Bronchial epithelial cell (primary cell): ENCODE measurements around the gene DDT. TPM values are rescaled to one million over a fixed set of nuclear protein-coding genes. Genes with fewer than 3 reads are reported as not detected.

Experiments used
- DNase-seq: peaks from one replicate; pipeline ENCODE4 v3.0.0-alpha.2; 2010; ENCODE audit warnings: low read depth
- FAIRE-seq: peaks from 2 replicates; lab custom pipeline; 2011; peaks lifted over from hg19 to GRCh38; lab: Jason Lieb, UNC
- H3K27me3 ChIP-seq: 2 replicates; pipeline ENCODE4 v1.5.1; 2011; ENCODE audit warnings: low read length; ENCODE audit not compliant: control insufficient read depth, insufficient read depth
- H3K36me3 ChIP-seq: 2 replicates; pipeline ENCODE4 v1.5.1; 2011; ENCODE audit warnings: low read length; ENCODE audit not compliant: control insufficient read depth, insufficient read depth
- H3K4me3 ChIP-seq: 2 replicates; pipeline ENCODE4 v1.5.1; 2011; ENCODE audit warnings: mild to moderate bottlenecking, low read depth, low read length, control low read depth
- total RNA-seq: library from RNA; depleted of rRNA; stranded (reverse); fragments of >200 nt; gene quantifications from 2 replicates; pipeline ENCODE4 v1.2.1, GENCODE V29; 2014
- TF ChIP-seq, protein P1 (sequence below): IDR thresholded peaks from 2 replicates; pipeline ENCODE4 v1.5.1; 2011; ENCODE audit warnings: mild to moderate bottlenecking, moderate library complexity, low read length, control low read depth, inconsistent platforms; ENCODE audit not compliant: insufficient read depth, severe bottlenecking

DDT gene
- total RNA-seq, 1 donor from 2014 or later, result 41.1 TPM

- TF ChIP-seq, protein P1, sequence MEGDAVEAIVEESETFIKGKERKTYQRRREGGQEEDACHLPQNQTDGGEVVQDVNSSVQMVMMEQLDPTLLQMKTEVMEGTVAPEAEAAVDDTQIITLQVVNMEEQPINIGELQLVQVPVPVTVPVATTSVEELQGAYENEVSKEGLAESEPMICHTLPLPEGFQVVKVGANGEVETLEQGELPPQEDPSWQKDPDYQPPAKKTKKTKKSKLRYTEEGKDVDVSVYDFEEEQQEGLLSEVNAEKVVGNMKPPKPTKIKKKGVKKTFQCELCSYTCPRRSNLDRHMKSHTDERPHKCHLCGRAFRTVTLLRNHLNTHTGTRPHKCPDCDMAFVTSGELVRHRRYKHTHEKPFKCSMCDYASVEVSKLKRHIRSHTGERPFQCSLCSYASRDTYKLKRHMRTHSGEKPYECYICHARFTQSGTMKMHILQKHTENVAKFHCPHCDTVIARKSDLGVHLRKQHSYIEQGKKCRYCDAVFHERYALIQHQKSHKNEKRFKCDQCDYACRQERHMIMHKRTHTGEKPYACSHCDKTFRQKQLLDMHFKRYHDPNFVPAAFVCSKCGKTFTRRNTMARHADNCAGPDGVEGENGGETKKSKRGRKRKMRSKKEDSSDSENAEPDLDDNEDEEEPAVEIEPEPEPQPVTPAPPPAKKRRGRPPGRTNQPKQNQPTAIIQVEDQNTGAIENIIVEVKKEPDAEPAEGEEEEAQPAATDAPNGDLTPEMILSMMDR, result no peak
- H3K27me3 ChIP-seq, result no peaks in the 10 kb centered on the region
- no peaks in the 10 kb centered on the region for H3K36me3 ChIP-seq
- DNase-seq (no peak), FAIRE-seq (no peak)
- H3K4me3 ChIP-seq, result no peak overlapping the region
Measured at GRCh38 chr22:24009227-24010017, 35.2 kb upstream of the DDT start.

GRCh38 chr22:24008381-24009226 lies 34.4 kb upstream of the DDT start:
- no peak for FAIRE-seq
- Histone ChIP-seq H3K4me3 (no peak overlapping the region), H3K27me3 (peaks cover 2% of the 10 kb centered on the region), H3K36me3 (no peaks in the 10 kb centered on the region)
- TF ChIP-seq, protein P1, result no peak
- DNase-seq, result no peak

GRCh38 chr22:24008022-24008283 lies 33.7 kb upstream of the DDT start:
- DNase-seq, result no peak
- TF ChIP-seq, protein P1, result no peak
- Histone ChIP-seq H3K36me3 (no peaks in the 10 kb centered on the region), H3K27me3 (peaks cover 2% of the 10 kb centered on the region), H3K4me3 (no peak overlapping the region)
- no peak for FAIRE-seq

DNA sequence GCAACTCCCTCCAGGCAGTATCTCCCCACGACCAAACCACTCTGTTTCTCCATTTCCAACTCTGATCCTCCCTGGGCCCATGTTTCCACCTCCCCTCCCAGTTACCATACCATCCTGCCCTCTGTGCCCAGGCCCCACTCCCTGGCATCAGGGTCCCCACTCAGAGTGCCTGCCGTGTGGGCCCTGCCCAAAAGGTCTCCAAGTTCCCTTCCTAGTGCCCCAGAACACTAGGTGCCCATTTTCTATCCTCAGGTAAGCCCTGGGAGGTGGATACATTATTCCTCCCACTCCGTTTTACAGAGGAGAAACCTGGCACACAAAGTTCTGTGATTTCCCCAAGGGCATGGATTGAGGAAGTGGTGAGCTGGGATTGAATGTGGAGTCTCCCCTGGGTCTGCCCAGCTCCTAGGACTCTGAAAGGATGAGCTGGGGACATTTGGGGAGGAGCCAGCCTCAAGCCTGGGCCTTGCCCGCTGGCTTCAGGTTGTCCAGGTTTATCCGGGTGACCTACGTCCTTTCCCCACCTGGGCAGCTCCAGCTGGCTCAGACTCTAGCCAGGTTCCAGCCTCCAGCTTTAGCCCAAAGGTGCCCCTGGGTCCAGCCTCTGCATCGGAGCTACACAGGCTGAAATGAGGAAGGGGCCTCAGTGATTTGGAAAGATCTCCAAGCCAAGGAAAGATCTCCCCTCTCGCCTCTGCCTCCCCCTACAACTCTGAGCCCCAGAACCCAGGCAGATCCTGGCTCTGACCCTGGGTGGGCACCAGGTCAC lies 33.2 kb upstream of the DDT start:
- FAIRE-seq (peak; percentile 32), DNase-seq (no peak)

DNA sequence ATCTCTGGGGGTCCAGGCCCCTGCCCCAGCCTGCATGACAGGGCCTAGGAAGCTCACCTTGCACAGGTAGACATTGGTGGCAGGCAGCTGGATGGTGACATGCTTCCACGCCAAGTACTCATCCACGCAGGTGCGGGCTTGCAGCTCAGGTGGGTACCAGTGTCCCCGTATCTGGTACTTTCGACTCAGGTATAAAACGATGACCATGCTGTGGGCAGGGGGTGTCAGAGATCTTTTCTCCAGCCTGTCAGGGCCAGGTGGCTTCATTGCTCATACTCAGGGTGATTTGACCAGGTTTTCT lies 32.6 kb upstream of the DDT start:
- Histone ChIP-seq H3K36me3 (no peaks in the 10 kb centered on the region), H3K27me3 (peaks cover 2% of the 10 kb centered on the region), H3K4me3 (no peak overlapping the region)
- TF ChIP-seq, protein P1, result no peak
- FAIRE-seq, result no peak
- DNase-seq, result no peak

More for the DNA sequence above, 33.2 kb upstream of the DDT start:
- H3K36me3 ChIP-seq, result no peaks in the 10 kb centered on the region
- TF ChIP-seq, protein P1, result no peak
- H3K27me3 ChIP-seq, result peaks cover 2% of the 10 kb centered on the region
- no peak overlapping the region for H3K4me3 ChIP-seq
